ENCODE data around the gene DLX3.

The DLX3 gene

DNA sequence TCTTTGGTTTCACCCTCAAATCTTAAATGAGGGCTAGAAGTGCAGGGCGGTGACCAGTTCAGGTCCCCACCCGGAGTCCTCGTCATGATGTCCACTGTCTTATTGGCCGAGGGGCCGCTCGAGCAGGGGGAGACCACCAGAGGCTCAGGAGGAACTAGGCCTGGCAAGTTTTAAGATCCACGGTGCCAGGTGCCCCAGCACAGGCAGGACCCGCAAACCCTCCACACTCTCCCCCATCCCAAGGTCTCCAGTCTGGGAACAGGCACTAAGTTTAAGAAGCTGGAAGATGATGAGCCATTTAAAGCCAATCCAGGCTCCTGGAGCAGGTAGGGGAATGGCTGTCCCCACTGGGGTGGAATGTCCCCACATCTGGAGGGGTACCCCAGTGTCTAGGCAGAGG is 4.1 kb downstream of the DLX3 start:
- Histone ChIP-seq H3K36me3 (ENCODE audit: control insufficient read depth in 1 of 2, insufficient read depth in 2 of 2, low read depth in 1 of 2, low read length in 2 of 2) (no peaks in the 10 kb centered on the region), H2BK15ac (ENCODE audit: low read depth, poor library complexity, severe bottlenecking) (no peak overlapping the region), H4K91ac (ENCODE audit: low read length) (no peak overlapping the region), H2AFZ (ENCODE audit: low read depth, low read length) (no peak overlapping the region), H3K9ac (ENCODE audit: low read length) (no peak overlapping the region), H3K18ac (ENCODE audit: low read depth in 1 of 2, low read length in 2 of 2) (no peak overlapping the region), H3K4ac (ENCODE audit: low read depth in 1 of 2, low read length in 2 of 2) (no peak overlapping the region), H2BK5ac (ENCODE audit: low read depth, low read length, poor library complexity, severe bottlenecking) (no peak overlapping the region), H2AK5ac (ENCODE audit: low read length, severe bottlenecking) (no peak overlapping the region), H3K4me1 (ENCODE audit: control insufficient read depth, insufficient read depth, low read depth, low read length) (peaks cover 26% of the 10 kb centered on the region), H3K27ac (ENCODE audit: low read length, poor library complexity, severe bottlenecking) (no peak overlapping the region), H4K8ac (ENCODE audit: low read length) (no peak overlapping the region), H3K27me3 (ENCODE audit: control insufficient read depth in 1 of 2, insufficient read depth in 1 of 2, low read length in 2 of 2) (peaks cover 85 to 93% of the 10 kb centered on the region in 2 experiments), H3K4me3 (ENCODE audit: insufficient read depth in 1 of 2, low read depth in 1 of 2, low read length in 2 of 2) (no peak overlapping the region), H2BK12ac (ENCODE audit: low read length in 2 of 2) (no peak overlapping the region), H3K79me1 (replicated peaks; ENCODE audit: low read length, poor library complexity, severe bottlenecking) (no peaks in the 10 kb centered on the region), H2BK120ac (ENCODE audit: low read depth, low read length) (no peak overlapping the region), H3K4me2 (ENCODE audit: low read length, poor library complexity, severe bottlenecking) (no peak overlapping the region), H3K23ac (ENCODE audit: low read length in 2 of 2) (no peak overlapping the region), H3K9me3 (ENCODE audit: control insufficient read depth, low read length) (no peaks in the 10 kb centered on the region), H3K14ac (ENCODE audit: low read length in 2 of 2) (no peak overlapping the region)
- WGBS, result 88% methylated on average over 7 of the region's 8 CpGs
- no peak for DNase-seq

DNA sequence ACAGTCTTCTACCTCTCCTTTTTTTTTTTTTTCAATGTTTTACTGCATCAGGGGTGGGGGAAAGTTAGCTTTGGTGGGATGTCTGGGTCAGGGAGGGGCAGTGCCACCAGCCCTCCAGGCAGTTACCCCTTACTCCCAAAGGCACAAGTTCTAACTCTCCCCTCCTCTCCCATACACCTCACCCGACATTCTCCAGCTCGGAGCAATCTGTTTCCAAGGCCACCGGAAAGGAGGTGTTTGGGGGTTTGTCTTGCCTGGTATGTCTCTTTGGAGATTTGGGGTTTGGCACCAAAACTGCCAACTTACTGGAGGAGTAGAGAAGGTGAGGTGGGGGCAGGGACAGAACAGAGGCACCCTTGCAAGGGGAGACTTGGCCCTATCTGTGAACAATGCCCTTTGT is 4.7 kb downstream of the DLX3 start:
- Histone ChIP-seq H3K27ac (ENCODE audit: low read length, poor library complexity, severe bottlenecking) (no peak overlapping the region), H3K9me3 (ENCODE audit: control insufficient read depth, low read length) (no peaks in the 10 kb centered on the region), H3K4me2 (ENCODE audit: low read length, poor library complexity, severe bottlenecking) (no peak overlapping the region), H3K4me1 (ENCODE audit: control insufficient read depth, insufficient read depth, low read depth, low read length) (peaks cover 24% of the 10 kb centered on the region), H3K4me3 (ENCODE audit: insufficient read depth in 1 of 2, low read depth in 1 of 2, low read length in 2 of 2) (no peak overlapping the region), H3K4ac (ENCODE audit: low read depth in 1 of 2, low read length in 2 of 2) (no peak overlapping the region), H2AFZ (ENCODE audit: low read depth, low read length) (no peak overlapping the region), H2BK15ac (ENCODE audit: low read depth, poor library complexity, severe bottlenecking) (peak overlapping the region; percentile 19), H3K27me3 (ENCODE audit: control insufficient read depth in 1 of 2, insufficient read depth in 1 of 2, low read length in 2 of 2) (peaks cover 83 to 93% of the 10 kb centered on the region in 2 experiments), H4K91ac (ENCODE audit: low read length) (no peak overlapping the region), H2BK5ac (ENCODE audit: low read depth, low read length, poor library complexity, severe bottlenecking) (no peak overlapping the region), H3K9ac (ENCODE audit: low read length) (no peak overlapping the region), H2BK120ac (ENCODE audit: low read depth, low read length) (no peak overlapping the region), H3K79me1 (replicated peaks; ENCODE audit: low read length, poor library complexity, severe bottlenecking) (no peaks in the 10 kb centered on the region), H4K8ac (ENCODE audit: low read length) (no peak overlapping the region), H3K36me3 (ENCODE audit: control insufficient read depth in 1 of 2, insufficient read depth in 2 of 2, low read depth in 1 of 2, low read length in 2 of 2) (no peaks in the 10 kb centered on the region), H3K14ac (ENCODE audit: low read length in 2 of 2) (no peak overlapping the region), H3K23ac (ENCODE audit: low read length in 2 of 2) (no peak overlapping the region), H2AK5ac (ENCODE audit: low read length, severe bottlenecking) (no peak overlapping the region), H2BK12ac (ENCODE audit: low read length in 2 of 2) (no peak overlapping the region), H3K18ac (ENCODE audit: low read depth in 1 of 2, low read length in 2 of 2) (no peak overlapping the region)
- DNase-seq, result no peak
- WGBS, result 66% methylated on average over 2 of the region's 3 CpGs

DNA sequence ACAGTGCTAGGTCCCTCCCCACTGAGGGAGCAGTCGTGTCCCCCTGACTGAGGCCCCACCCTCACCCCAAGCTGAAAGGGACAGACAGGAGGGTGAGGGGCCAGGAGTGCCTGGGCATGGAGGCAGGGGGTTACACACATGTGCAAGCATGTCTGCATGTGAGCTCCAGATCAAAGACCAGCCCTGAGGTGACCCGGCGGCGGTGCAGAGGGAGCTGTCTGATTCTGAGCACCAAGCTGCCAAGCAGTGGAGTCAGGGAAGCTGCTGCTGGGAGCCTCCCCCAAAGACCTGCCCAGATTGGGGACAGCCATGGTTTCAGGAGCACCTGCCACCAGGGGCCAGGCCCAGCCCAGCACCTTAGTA is 5.5 kb downstream of the DLX3 start:
- H3K27me3 ChIP-seq (ENCODE audit: control insufficient read depth in 1 of 2, insufficient read depth in 1 of 2, low read length in 2 of 2), result peaks cover 80 to 93% of the 10 kb centered on the region in 2 experiments
- no peak overlapping the region for H3K14ac ChIP-seq (ENCODE audit: low read length in 2 of 2)
- H2AFZ ChIP-seq (ENCODE audit: low read depth, low read length), result no peak overlapping the region
- no peak overlapping the region for H3K4me3 ChIP-seq (ENCODE audit: insufficient read depth in 1 of 2, low read depth in 1 of 2, low read length in 2 of 2)
- H3K4me1 ChIP-seq (ENCODE audit: control insufficient read depth, insufficient read depth, low read depth, low read length), result peaks cover 16% of the 10 kb centered on the region
- H2BK5ac ChIP-seq (ENCODE audit: low read depth, low read length, poor library complexity, severe bottlenecking), result no peak overlapping the region
- H2AK5ac ChIP-seq (ENCODE audit: low read length, severe bottlenecking), result no peak overlapping the region
- H3K23ac ChIP-seq (ENCODE audit: low read length in 2 of 2), result no peak overlapping the region
- no peaks in the 10 kb centered on the region for H3K79me1 ChIP-seq (replicated peaks; ENCODE audit: low read length, poor library complexity, severe bottlenecking)
- H2BK15ac ChIP-seq (ENCODE audit: low read depth, poor library complexity, severe bottlenecking), result no peak overlapping the region
- WGBS, result 90% methylated on average over 4 of the region's 4 CpGs
- no peak overlapping the region for H4K8ac ChIP-seq (ENCODE audit: low read length)
- no peak overlapping the region for H3K9ac ChIP-seq (ENCODE audit: low read length)
- H2BK12ac ChIP-seq (ENCODE audit: low read length in 2 of 2), result no peak overlapping the region
- H3K36me3 ChIP-seq (ENCODE audit: control insufficient read depth in 1 of 2, insufficient read depth in 2 of 2, low read depth in 1 of 2, low read length in 2 of 2), result no peaks in the 10 kb centered on the region
- no peak for DNase-seq
- no peak overlapping the region for H4K91ac ChIP-seq (ENCODE audit: low read length)
- no peak overlapping the region for H3K4me2 ChIP-seq (ENCODE audit: low read length, poor library complexity, severe bottlenecking)
- H3K4ac ChIP-seq (ENCODE audit: low read depth in 1 of 2, low read length in 2 of 2), result no peak overlapping the region
- H2BK120ac ChIP-seq (ENCODE audit: low read depth, low read length), result no peak overlapping the region
- H3K18ac ChIP-seq (ENCODE audit: low read depth in 1 of 2, low read length in 2 of 2), result no peak overlapping the region
- no peak overlapping the region for H3K27ac ChIP-seq (ENCODE audit: low read length, poor library complexity, severe bottlenecking)
- H3K9me3 ChIP-seq (ENCODE audit: control insufficient read depth, low read length), result no peaks in the 10 kb centered on the region

DNA sequence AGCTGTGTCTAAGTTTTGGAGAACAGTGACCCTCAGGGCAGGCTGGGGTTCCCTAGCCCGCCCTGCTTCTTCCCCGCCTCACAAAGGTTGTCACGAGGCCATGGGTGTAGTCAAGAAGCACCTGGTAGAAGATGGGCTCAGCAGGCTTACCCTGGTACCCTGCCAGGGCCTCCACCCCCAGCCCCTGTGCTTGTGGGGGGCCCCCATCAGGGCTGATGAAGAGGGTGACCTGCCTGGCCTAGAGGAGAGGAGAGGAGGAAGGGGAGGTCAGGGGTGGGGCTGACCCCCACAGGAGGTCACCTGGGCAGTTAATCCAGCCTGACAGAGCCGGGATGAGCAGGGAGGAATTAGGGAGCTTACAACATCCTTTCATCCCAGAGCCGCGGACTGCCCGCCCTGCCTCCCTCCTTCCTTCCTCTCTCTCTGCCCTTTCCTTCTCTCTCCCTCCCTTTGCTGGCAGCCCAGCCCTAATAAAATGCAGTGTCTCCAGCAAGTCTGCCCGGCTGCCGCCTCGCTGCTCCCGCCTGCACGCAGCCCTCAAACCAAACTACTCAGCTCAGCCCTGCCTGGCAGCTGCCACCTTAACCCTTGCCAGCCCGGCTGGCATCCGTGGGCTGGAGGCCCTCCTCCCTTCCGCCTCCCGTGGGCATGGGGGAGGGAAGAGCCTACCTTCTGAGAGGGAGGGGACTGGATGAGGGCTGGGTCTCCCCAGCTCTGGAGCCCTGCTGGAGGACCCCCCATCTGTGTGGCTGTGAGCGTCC is 7.2 kb downstream of the DLX3 start:
- no peak for DNase-seq
- no peak overlapping the region for H2BK5ac ChIP-seq (ENCODE audit: low read depth, low read length, poor library complexity, severe bottlenecking)
- H3K9me3 ChIP-seq (ENCODE audit: control insufficient read depth, low read length), result peaks cover 3% of the 10 kb centered on the region
- H3K79me1 ChIP-seq (replicated peaks; ENCODE audit: low read length, poor library complexity, severe bottlenecking), result no peaks in the 10 kb centered on the region
- peak overlapping the region; percentile 21 for H4K8ac ChIP-seq (ENCODE audit: low read length)
- H3K18ac ChIP-seq (ENCODE audit: low read depth in 1 of 2, low read length in 2 of 2), result no peak overlapping the region
- H2AFZ ChIP-seq (ENCODE audit: low read depth, low read length), result no peak overlapping the region
- H2BK120ac ChIP-seq (ENCODE audit: low read depth, low read length), result no peak overlapping the region
- H3K36me3 ChIP-seq (ENCODE audit: control insufficient read depth in 1 of 2, insufficient read depth in 2 of 2, low read depth in 1 of 2, low read length in 2 of 2), result no peaks in the 10 kb centered on the region
- peaks cover 4% of the 10 kb centered on the region for H3K4me1 ChIP-seq (ENCODE audit: control insufficient read depth, insufficient read depth, low read depth, low read length)
- H2AK5ac ChIP-seq (ENCODE audit: low read length, severe bottlenecking), result no peak overlapping the region
- peaks cover 73 to 86% of the 10 kb centered on the region in 2 experiments for H3K27me3 ChIP-seq (ENCODE audit: control insufficient read depth in 1 of 2, insufficient read depth in 1 of 2, low read length in 2 of 2)
- H3K23ac ChIP-seq (ENCODE audit: low read length in 2 of 2), result no peak overlapping the region
- no peak overlapping the region for H2BK12ac ChIP-seq (ENCODE audit: low read length in 2 of 2)
- H3K4ac ChIP-seq (ENCODE audit: low read depth in 1 of 2, low read length in 2 of 2), result no peak overlapping the region
- no peak overlapping the region for H2BK15ac ChIP-seq (ENCODE audit: low read depth, poor library complexity, severe bottlenecking)
- H4K91ac ChIP-seq (ENCODE audit: low read length), result peak overlapping the region; percentile 72
- H3K14ac ChIP-seq (ENCODE audit: low read length in 2 of 2), result no peak overlapping the region
- H3K9ac ChIP-seq (ENCODE audit: low read length), result no peak overlapping the region
- 32% methylated on average over 17 of the region's 17 CpGs for WGBS
- H3K4me2 ChIP-seq (ENCODE audit: low read length, poor library complexity, severe bottlenecking), result no peak overlapping the region
- no peak overlapping the region for H3K27ac ChIP-seq (ENCODE audit: low read length, poor library complexity, severe bottlenecking)
- H3K4me3 ChIP-seq (ENCODE audit: insufficient read depth in 1 of 2, low read depth in 1 of 2, low read length in 2 of 2), result peak overlapping the region in 1 of 2 experiments; percentile 14
